Fibroblast of the aortic adventitia (primary cell): ENCODE measurements around the gene PTBP2. TPM values are rescaled to one million over a fixed set of nuclear protein-coding genes. Genes with fewer than 3 reads are reported as not detected.
A peak's percentile ranks its signal among the peaks of the same experiment; 100 is the strongest.

ENCODE experiments used
- DNase-seq: peaks from one replicate; pipeline ENCODE4 v3.0.0-alpha.2; 2010; ENCODE audit warnings: low read depth
- H3K4me3 ChIP-seq: 2 replicates; pipeline ENCODE4 v1.5.1; 2011; ENCODE audit warnings: low read depth, mild to moderate bottlenecking, control low read depth, low read length, moderate library complexity
- CTCF ChIP-seq: IDR thresholded peaks from 2 replicates; pipeline ENCODE4 v1.5.1; 2011; ENCODE audit warnings: mild to moderate bottlenecking, low read length, control low read depth, inconsistent platforms; ENCODE audit not compliant: insufficient read depth
- total RNA-seq: library from RNA; depleted of rRNA; stranded (reverse); fragments of >200 nt; gene quantifications from 2 replicates; pipeline ENCODE4 v1.2.3, GENCODE V29; 2012; ENCODE audit warnings: low replicate concordance

The PTBP2 gene
- total RNA-seq, 1 donor, result 41.7 TPM

GRCh38 chr1:96730574-96731298 is 9.2 kb downstream of the PTBP2 start:
- DNase-seq, result peak; percentile 14
- H3K4me3 ChIP-seq, result no peak overlapping the region
- no peak for TF ChIP-seq CTCF

- no peak for TF ChIP-seq CTCF
- no peak for DNase-seq
- H3K4me3 ChIP-seq, result no peak overlapping the region
Observed at GRCh38 chr1:96741335-96741734, 19.8 kb downstream of the PTBP2 start.

GRCh38 chr1:96746440-96747420 is 25.1 kb downstream of the PTBP2 start:
- no peak for DNase-seq
- TF ChIP-seq CTCF, result no peak

GRCh38 chr1:96747565-96747964 is 26.0 kb downstream of the PTBP2 start:
- no peak overlapping the region for H3K4me3 ChIP-seq
- TF ChIP-seq CTCF, result no peak
- peak; percentile 39 for DNase-seq

More at GRCh38 chr1:96746440-96747420, 25.1 kb downstream of the PTBP2 start:
- no peak overlapping the region for H3K4me3 ChIP-seq

GRCh38 chr1:96748078-96748477 is 26.5 kb downstream of the PTBP2 start:
- TF ChIP-seq CTCF, result no peak
- H3K4me3 ChIP-seq, result no peak overlapping the region
- no peak for DNase-seq

GRCh38 chr1:96749618-96750017 is 28.0 kb downstream of the PTBP2 start:
- no peak overlapping the region for H3K4me3 ChIP-seq
- no peak for TF ChIP-seq CTCF

More at GRCh38 chr1:96749618-96750017, 28.0 kb downstream of the PTBP2 start:
- peak; percentile 32 for DNase-seq
